Limb (tissue), 2 donors: ENCODE results near the gene DOK6.
"Not testable (repeated sequence)": the region's sequence is repeated elsewhere in the genome, so short reads cannot be mapped to it uniquely, and the experiment has no call there.

Experiments used
- DNase-seq, 2 donors: peaks; one replicate each; pipeline ENCODE4 v3.0.0-alpha.2; 2016; ENCODE audit errors: extremely low spot score in 2 of 2

The DOK6 gene

DNA sequence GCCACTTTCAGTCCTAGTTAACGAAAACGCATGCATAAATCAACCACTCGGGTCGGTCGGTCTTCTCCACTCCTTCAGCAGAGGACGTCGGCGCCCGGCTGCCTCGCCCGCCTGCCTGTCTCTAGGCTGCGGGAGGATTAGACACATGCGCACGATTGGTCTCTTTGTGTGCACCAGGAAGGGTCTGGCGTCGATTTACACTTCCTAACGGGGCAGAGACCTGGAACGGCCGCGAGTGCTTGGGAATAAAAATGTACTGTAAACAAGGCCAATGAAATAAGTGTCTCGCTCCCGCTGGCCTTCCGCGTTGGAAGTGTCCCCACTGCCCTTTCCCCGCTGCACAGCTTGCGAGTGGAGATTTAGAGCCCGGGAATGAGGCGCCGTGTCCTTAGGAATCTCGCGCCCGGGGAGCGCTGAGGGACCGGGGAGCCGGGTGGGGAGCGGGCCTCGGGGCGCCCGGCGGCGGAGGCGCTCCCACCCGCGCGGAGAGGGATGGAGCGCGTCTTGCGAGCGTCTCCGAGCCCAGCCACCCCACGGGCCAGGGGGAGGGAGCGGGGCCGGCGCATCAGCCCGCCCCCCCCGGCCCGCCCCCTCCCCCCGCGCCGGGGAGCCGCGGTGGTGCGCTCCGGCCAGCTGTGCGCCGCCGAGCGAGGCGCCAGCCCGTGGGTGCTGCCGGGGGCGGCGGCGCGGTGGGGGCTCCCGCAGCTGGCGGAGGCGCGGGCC lies at the start of gene DOK6:
Gene DOK6 (plus strand): TSS at position 636 of the 723 bp plus-strand sequence.
- peak; percentile 66 to 82 for DNase-seq

DNA sequence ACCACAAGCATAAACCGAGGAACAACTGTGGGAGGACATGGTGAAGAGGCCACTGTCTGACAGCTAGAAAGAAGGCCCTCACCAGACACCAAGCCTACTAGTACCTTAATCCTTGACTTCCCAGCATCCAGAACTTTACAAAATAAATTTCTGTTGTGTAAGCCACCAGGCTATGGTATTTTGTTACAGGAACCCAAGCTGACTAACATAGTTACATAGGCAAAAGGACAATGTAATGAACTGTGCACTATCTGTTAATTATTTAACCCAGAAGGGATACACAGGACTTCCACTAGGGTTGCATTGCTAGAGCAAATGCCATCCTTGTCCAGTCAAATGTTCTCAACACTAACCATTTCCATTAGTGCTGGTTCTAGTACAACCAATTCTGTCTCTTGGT lies 47.7 kb upstream of the DOK6 start:
- DNase-seq: no peak

DNA sequence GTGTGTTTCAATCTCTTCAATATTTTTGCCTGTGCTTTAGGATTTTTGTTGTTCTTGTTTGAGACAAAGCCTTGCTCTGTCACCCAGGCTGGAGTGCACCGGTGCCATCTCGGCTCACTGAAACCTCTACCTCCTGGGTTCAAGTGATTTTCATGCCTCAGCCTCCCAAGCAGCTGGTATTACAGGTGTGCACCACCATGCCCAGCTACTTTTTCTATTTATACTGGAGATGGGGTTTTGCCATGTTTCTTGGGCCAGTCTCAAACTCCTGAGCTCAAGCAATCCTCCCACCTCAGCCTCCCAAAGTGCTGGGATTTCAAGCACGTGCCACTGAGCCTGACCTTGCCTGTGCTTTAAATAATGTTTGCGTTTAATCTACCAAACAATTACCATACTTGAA lies 43.1 kb upstream of the DOK6 start:
- no peak for DNase-seq

DNA sequence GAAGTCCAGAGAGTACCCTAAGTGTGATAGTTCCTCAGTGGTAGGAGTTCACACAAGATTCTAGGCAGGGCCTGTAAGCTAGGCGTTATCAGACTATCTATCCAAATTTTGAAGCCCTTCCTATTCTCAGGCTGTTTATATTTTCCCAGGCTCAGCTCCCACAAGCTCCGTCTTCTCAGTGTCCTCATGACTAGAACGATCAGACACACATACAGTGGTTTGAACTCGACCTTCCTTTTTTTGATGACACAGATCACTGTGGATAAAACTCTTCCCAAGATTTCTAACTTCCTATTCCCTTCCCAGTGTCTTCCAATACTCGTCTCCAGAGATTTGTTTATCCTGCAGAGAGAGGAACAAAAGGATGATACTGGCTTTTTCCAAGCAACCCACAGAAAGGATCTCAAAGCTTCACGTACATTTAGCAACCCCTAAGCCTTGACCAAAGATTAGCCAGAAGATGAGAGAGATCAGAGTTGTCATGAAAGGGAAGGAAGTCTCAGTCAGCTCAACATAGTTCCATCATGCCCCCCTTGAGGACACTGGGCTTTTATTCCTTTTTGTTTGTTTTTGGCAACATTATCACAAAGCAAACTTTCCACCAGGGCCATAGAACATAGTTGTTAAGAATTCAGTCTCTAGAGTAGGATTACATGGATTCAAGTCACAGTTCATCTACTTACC lies 42.3 kb upstream of the DOK6 start:
- no peak for DNase-seq

DNA sequence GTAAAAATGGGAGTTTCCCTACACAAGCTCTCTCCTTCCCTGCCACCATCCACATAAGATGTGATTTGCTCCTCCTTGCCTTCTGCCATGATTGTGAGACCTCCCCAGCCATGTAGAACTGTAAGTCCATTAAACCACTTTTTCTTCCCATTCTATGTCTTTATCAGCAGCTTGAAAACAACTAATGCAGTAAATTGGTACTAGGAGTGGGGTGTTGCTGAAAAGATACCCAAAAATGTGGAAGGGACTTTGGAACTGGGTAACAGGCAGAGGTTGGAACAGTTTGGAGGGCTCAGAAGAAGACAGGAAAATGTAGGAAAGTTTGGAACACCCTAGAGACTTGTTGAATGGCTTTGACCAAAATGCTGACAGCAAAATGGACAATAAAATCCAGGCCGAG lies 40.9 kb upstream of the DOK6 start:
- DNase-seq: not testable (repeated sequence)

DNA sequence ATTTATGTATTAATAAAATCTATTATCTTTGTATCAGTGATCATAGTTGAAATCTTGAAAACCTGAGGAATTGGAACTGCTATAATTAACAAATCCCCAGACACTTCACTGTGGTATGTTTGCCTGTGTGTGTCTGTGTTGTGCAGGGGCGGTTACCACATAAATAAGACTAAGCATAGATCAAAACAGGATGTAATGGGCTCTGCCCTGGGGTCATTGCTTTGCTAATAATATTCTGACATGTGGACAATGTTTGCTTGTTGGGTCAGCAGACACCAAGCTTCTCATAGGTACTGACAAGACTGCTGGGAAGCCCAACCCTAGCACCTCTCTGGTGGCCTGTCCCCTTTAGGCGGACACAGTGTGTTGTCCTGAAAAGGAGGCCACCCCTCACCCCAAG lies 35.8 kb upstream of the DOK6 start:
- no peak for DNase-seq

DNA sequence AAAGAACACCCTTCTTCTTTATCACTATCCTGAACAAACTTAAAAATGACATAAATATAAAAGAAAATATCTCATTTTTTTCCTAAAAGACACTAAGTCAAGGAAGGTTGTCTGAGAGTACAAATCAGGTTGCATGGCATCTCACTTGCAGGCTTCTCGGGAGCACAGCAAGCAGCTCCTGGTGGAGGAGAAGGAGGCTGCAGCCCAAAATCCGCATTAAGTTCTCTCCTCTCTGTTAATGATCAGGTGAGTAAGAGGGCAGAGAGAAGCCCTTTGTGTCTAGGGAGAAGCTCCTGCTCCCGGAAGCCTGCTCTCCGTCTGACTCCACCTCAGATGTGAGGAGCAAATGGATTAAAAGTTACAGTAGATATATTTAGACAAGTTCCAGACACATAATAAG lies 35.0 kb upstream of the DOK6 start:
- DNase-seq: no peak

DNA sequence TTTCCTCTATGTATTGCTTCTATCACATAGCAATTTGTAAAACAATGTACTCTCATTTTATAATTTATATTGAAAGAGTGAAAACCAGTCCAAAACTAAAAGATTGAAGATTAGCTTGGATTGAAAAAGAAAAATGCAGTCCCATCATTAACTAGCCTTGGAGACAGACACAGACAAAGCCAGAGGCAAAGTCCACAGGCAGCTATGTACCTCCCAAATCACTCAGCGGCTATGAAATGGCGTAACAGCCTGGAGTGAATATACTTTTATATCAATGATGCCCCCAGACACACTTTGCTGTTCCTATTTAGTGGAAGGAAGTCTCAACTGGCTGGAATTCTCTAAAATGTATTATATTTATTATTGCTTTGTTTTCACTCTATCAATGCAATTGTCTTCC lies 33.6 kb upstream of the DOK6 start:
- DNase-seq: no peak

DNA sequence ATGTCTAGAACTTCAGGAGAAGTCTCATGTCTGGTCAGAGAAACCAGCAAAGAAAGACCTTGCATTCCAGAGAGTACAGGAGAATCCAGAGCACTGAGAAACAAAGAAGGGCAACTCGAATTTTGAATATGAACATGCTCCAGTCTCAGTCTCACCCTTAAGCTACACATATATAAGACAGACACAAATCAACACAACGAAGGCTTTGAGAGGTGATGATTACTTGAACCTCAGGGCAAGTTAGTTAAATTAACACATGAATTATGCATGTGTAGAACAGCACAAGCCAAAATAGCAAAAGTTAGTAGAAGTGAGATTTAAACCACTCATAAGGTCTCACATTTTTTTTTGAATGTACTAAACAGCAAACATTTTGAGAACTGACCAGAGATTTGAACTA lies 29.0 kb upstream of the DOK6 start:
- DNase-seq: no peak

DNA sequence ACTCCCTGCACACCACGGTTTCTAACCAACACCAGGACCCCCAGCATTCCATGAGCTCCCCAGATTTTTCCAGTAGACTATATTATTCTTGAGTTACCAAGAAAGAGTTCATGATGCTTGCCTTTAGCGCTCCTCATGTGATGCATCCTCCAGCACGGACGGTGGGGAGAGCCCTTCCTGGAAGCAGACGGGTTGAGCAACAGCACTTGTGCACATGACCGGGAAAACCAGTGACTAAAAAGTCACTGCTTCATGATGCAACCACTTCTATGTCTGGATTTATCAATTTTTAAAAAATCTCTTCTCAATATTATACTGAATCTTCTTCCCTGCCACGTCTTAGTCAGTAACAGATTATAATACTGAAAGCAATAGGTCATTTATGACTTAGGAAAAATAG lies 20.4 kb upstream of the DOK6 start:
- DNase-seq: no peak

DNA sequence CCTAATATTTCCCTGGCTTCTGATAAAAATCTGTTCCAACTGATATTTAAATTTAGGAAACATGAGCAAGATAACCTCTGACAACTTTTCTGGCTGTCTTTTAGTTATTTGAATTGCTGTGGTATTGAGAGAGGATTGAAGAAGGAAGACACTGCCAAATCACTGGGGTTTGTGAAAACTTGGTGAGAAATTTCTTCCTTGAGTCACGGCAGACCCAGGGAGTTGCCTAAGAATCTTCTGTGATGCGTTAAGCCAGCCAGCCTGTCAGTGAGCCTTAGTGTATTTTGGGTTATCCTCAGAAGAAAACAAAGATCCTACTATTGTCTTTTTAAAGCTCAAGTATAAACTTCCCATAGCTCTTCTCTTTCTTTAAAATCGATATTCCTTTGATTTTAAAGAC lies 17.5 kb upstream of the DOK6 start:
- no peak for DNase-seq

DNA sequence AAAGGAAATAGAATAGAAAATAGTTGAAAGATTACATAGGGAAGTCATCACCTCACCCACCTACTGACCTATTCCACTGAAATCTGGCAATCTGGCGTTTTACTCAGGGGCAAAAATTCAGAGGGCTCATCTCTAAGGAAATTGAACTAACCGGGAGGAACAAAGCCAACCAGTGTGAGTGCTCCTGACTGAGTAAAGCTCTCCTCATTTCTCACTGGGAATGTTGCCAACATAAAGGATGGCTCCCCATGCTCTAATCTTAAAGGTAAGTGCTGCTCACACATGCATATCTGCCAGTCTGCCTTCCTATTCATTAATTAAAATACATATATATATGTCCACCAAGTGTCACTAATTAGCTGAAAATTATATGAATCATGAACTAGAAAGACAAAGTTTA lies 13.5 kb upstream of the DOK6 start:
- DNase-seq: no peak

DNA sequence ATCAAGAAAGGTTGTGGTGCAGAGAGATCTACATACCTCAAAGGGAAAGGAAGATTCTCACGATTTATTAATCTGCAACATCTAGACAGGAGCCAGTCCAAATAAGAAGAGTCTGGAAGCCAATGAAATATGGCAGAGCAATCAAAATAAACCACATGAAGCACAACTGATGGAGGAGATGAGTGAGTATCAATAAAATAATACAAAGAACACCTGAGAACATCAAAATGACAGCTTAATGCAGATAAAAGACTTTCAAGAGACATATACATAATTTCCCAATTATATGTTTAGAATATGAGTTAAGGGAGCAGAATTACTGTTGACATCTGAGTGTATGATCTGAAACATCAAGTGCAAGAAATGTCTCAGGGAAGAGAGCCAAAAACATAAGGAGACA lies 12.5 kb upstream of the DOK6 start:
- no peak for DNase-seq

DNA sequence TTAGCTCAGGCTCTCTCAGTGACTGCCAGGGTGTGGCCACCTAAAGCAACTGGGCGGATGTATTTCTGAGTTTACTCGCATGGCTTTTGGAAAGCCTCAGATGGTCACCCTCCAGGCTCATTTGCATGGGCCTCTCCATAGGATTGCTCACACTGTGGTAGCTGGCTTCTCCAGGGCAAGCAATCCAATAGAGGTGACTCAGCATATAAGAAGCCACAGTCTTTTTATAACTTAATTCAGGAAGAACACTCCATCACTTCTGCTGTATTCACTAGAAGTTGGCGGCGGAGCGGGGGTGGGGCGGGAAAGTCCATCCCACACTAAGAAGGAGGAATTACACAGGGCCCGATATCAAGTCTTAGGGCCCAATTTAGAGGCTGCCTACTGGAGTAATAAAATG lies 3.6 kb upstream of the DOK6 start:
- DNase-seq: no peak

DNA sequence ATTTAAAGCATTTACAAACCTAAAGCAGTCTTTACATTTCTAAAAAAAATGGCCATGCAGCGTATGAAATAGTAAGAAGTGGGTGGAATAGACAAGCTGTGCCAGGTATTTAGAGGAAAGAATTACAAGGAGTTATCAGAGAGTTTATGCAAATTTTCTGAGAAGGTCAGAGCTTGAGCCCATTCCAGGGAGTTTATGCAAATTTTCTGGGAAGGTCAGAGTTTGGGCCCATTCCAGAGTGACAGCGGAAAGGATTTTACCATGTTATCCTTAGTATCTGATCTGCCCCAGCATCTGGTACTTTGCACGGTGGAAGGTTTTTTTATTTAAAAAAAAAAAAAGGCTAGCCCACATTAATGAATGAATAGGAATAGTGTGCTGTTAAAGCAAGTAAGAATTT lies 1.4 kb upstream of the DOK6 start:
- DNase-seq: no peak

DNA sequence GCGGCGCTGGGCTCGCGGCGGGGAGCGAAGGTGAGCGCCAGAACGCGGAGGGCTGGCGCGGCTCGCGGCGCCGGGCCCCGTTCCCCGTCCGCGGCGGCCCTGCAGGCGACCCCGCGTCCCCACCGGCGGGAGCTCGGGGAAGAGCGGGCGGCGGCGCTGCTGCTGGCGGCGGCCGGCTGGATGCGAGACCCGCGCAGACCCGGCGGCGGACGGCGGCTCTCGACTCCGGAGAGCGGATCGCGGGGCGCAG lies 213 bp downstream of the DOK6 start:
- no peak for DNase-seq

DNA sequence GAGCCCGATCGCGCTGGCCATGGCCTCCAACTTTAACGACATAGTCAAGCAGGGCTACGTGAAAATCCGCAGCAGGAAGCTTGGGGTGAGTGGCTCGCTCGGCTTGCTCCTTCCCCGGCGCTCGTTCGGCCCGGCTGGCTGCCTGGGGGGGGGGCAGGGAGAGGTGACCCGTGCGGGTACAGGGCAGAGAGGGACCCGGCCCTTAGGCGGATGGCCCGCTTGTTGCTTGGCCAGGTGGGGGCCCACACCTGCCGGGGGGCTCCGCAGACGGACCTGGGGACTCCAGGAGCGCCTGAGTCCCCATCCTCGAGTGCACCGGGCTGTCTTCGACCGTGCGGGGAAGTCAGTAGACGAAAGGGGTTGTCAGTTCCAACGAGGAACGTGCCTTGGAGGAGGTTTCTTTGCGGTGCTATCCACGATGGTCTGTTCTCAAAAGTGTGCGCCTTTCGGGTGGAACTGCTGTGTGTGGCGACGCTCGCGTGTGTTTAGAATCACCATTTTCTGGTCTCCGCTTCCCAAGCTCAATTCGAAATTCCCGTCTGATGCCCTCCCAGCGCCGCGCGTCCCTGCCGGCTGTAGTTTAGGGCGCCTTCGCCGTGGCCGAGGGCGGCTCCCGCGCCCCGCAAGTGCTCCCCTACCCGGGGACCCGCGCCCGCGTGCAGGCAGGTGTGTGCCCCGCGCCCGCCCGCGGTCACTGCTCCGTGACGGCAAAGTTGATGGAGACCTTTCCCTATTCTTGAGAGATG lies 711 bp downstream of the DOK6 start:
- DNase-seq: peak; percentile 25 to 74

DNA sequence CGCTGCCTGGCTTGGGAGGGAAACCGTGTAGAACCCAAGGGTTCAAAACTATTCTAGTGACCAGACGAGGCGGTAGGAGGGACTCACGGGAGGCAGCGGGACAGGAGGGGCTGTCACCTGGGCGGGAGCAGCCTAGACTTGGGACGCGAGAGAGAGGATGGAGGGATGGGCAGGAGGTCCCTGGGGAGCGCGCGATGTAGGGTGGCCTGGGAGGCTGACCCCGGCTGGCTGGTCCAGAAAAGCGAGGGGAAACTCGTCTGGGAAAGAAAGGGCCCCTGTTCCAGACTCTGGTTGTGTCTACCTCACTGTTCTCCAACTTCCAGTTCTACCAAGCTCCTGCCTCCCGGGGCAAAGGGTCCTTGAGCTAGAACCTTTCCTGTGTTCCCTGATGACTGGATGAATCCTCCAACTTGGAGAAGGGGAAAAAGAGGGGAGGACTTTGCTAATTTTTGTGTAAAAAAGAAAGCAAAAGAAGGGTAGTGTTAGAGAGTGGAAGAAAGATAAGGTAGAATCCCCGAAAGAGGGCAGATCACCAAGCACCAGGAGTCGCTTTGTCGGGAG lies 1.4 kb downstream of the DOK6 start:
- no peak for DNase-seq

DNA sequence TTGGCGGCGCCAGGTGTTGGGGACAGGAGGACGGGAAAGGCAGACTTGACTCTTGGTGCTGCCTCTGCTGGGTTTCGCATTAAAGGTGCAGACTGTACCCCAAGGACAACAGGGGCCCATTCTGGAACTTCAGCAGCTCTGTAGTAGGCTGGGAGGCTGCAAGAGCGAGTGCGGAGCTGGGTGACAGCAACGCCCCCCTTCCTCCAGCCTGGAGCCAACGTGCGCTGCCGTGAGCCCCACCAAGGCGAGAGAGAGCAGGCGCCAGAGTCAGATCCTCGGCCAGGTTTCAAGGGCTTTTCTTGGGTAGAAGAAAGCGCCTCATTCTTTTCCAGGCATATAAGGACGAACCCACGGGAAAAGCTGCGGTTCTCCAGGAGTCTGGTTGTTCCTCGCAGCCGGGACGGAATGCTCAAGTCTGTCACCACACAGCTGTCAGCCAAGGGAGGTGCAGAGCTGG lies 1.9 kb downstream of the DOK6 start:
- DNase-seq: peak in 1 of 2 donors; percentile 55

DNA sequence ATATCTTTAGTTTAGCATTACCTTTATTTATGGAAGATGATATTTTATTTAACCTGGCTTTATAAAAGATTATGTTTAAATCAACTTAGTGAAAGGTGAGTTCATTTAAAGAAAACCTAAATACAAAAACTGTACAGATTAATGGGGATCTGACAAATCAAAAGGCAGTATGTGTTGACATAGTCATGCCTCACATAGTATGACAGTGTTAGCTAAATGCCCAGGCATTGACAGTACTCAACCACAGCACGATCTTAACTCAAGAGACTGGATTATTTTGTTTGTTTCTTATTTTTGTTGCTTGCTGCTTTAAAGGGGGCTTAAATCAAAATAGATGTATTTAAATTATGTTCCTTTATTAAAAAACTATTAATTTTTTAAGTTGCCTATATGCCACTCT lies 7.8 kb downstream of the DOK6 start:
- DNase-seq: no peak

DNA sequence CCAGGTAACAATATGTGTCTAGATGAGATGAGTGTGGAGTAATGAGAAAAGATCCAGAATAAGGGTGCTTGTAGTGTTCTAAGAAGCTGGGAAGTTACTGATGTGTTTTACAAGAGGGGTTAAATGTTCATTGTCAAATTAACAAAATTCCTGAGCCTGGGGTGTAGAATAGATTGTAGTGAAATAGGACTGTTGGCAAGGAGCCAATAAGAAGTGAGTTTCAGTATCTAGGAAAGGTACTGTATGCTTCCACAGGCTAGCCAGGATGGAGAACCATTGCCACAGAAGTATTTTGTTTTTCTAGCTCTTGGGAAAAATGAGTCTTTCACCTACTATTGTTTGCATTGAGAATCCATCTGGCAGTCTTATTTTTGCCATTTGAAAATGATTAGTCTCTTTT lies 10.5 kb downstream of the DOK6 start:
- no peak for DNase-seq

DNA sequence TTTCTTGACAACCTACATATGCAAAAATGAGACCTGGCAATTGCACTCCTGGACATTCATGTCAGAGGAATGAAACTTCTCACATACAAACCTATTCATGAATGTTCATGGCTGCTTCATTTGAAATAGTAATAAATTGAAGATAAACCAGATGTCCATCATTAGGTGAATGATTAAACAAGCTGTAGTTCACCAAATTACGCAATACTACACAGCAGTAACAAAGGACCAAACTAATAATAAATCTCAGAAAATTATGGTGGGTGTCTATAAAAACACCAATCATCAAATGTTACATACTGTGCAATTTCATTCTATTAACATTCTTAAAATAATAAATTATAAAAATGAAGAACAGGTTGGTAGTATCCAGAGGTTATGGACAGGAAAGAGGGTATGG lies 13.5 kb downstream of the DOK6 start:
- no peak for DNase-seq

DNA sequence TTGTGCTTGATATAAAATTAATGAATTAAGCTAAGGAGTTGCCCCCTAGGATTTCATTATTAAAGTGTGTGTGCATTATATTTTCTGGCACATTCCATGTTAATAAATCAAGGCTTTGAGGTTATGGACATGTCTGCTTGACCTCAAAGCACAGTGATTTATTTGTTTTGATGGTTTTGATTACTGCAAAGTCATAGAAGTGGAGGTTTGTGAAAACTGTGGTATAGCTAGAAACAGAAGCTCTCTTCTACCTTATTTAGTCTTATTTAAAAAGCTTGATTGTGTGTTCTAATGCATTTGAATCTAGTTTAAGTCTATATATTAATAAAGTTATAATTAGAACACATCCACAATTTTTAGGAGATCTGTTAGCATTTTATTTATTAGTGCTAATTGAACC lies 32.2 kb downstream of the DOK6 start:
- no peak for DNase-seq
